Esophagus squamous epithelium (tissue), 5 donors: ENCODE measurements around the gene SLC6A17. TPM values are rescaled to one million over a fixed set of nuclear protein-coding genes. Genes with fewer than 3 reads are reported as not detected.

Experiments used
- DNase-seq: peaks from one replicate; lab custom pipeline; 2025; lab: John Stamatoyannopoulos, UW
- H3K27ac ChIP-seq, 4 donors: fragments of 200-600 bp; sonication (generic); one replicate each; pipeline ENCODE4 v1.5.1; 2016 to 2019; ENCODE audit warnings: mild to moderate bottlenecking in 1 of 4
- H3K27me3 ChIP-seq, 4 donors: fragments of 200-600 bp; sonication (generic); 1 replicate in 3 of 4; 2 replicates in 1 of 4; pipeline versions ENCODE4 v1.5.1 to v1.6.0; 2017 to 2021; ENCODE audit warnings: antibody characterized with exemption in 1 of 4
- H3K36me3 ChIP-seq, 3 donors: fragments of 200-600 bp; sonication (generic); one replicate each; pipeline ENCODE4 v1.5.1; 2016 to 2019
- H3K4me1 ChIP-seq, 3 donors: fragments of 200-600 bp; sonication (generic); one replicate each; pipeline ENCODE4 v1.5.1; 2017 to 2019
- H3K4me3 ChIP-seq, 4 donors: fragments of 200-600 bp; sonication (generic); 1 replicate in 3 of 4; 2 replicates in 1 of 4; pipeline ENCODE4 v1.5.1; 2016 to 2019; ENCODE audit warnings: mild to moderate bottlenecking in 2 of 4, moderate library complexity in 1 of 4
- H3K9me3 ChIP-seq, 3 donors: fragments of 200-600 bp; sonication (generic); one replicate each; pipeline ENCODE4 v1.5.1; 2016 to 2019
- POLR2A ChIP-seq, 4 donors: fragments of 450-650 bp; IDR thresholded peaks; one replicate each; pipeline ENCODE4 v1.6.1; 2017; ENCODE audit warnings: antibody characterized with exemption in 4 of 4, mild to moderate bottlenecking in 4 of 4, moderate library complexity in 3 of 4
- WGBS, 2 donors: methylation state at CpG; one replicate each; pipeline ENCODE4 v1.1.5; 2018; 5-methylcytosine and 5-hydroxymethylcytosine counted together
- intact Hi-C: fragments of 100-400 bp; cut with DNase I; formaldehyde crosslinking; loops from one replicate; pipeline ENCODE4 v1.15.0; 2022
- total RNA-seq, 4 donors: library from RNA; depleted of rRNA; stranded (reverse); fragments of >200 nt; gene quantifications; one replicate each; pipeline ENCODE4 v1.1.0, GENCODE V29; 2016
- TF ChIP-seq, protein P1 (sequence below), 6 experiments: fragments of 450-650 bp in 4 of 6; fragments of 200-600 bp in 2 of 6; sonication (generic) in 2 of 6; IDR thresholded peaks; one replicate each; pipeline ENCODE4 v1.5.1; 2016 to 2019; ENCODE audit warnings: antibody characterized with exemption in 6 of 6, mild to moderate bottlenecking in 4 of 6, moderate library complexity in 4 of 6
- donor health status: DM: yes; HTN: yes; CAD: no.

The SLC6A17 gene
- total RNA-seq, 4 donors from 2014 or later, result 0.11 to 0.29 (median 0.23) TPM

DNA sequence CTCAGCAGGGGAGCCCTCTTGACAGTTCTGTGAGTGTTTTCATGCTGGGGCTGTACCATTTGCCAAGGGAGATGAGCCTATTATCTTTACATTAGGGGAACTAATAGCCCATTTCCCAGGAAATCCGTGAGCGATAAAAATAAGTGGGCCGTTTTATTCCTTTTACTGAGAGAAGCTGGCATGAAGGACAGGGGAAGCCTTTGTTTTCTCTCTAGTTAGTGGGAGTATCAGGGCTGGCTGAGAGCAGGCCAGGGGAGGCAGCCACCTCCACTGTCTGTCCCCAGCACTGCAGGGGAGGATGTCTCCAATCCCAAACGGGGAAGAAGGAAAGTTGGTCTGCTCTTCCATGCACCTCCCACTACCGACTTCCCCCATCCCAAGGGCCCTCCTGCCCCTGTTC is 35.5 kb upstream of the SLC6A17 start:
- 35 to 62% methylated on average over 2 to 5 of the region's 5 CpGs for WGBS, 2 donors
- no peaks in the 10 kb centered on the region for H3K36me3 ChIP-seq
- TF ChIP-seq, protein P1, sequence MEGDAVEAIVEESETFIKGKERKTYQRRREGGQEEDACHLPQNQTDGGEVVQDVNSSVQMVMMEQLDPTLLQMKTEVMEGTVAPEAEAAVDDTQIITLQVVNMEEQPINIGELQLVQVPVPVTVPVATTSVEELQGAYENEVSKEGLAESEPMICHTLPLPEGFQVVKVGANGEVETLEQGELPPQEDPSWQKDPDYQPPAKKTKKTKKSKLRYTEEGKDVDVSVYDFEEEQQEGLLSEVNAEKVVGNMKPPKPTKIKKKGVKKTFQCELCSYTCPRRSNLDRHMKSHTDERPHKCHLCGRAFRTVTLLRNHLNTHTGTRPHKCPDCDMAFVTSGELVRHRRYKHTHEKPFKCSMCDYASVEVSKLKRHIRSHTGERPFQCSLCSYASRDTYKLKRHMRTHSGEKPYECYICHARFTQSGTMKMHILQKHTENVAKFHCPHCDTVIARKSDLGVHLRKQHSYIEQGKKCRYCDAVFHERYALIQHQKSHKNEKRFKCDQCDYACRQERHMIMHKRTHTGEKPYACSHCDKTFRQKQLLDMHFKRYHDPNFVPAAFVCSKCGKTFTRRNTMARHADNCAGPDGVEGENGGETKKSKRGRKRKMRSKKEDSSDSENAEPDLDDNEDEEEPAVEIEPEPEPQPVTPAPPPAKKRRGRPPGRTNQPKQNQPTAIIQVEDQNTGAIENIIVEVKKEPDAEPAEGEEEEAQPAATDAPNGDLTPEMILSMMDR (IDR thresholded peaks at IDR 0.05), result no peak
- no peak for TF ChIP-seq POLR2A (IDR thresholded peaks at IDR 0.05)
- no peak for DNase-seq
- no peaks in the 10 kb centered on the region for H3K4me1 ChIP-seq
- H3K27ac ChIP-seq, result no peak overlapping the region
- no peaks in the 10 kb centered on the region for H3K9me3 ChIP-seq
- intact Hi-C loops, result no loop called here
- H3K4me3 ChIP-seq, result no peak overlapping the region
- H3K27me3 ChIP-seq, result peaks cover 0 to 72% (median 0%) of the 10 kb centered on the region in 4 donors

DNA sequence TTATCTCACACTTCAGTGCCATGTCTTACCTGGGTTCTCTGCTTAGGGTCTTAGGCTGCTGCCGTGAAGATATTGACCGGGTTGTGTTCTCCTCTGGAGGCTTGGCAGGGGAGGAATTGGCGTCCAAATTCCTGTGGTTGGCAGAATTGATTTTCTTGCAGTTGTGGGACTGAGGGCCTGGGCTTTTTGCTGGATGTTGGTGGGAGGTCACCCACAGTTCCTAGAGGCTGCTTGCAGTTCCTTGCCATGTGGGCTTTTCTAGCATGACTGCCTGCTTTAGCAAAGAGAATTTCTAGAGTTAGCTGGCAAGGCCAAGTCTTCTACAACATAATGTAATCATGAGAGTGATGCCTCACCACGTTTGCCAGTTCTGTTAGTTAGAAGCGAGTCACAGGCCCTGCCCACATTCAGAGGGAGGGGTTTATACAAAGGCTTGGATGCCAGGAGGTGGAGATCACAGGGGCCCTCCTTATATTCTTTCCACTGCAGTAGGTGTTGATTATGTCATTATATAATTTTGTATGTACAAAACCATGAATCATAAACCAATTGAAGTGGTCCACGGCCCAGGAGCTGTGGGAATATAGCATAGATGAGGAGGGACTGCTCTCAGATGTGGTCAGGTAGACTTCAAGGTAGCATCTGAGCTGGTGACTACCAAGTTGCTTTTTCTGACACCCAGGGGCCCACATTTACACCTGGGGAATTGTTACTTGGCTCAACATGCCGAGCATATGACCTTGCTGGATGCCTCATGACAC is 31.5 kb upstream of the SLC6A17 start:
- H3K4me1 ChIP-seq, result no peaks in the 10 kb centered on the region
- no peak overlapping the region for H3K27ac ChIP-seq
- no peak for DNase-seq
- no peak for TF ChIP-seq POLR2A (IDR thresholded peaks at IDR 0.05)
- TF ChIP-seq, protein P1 (IDR thresholded peaks at IDR 0.05), result no peak
- no peaks in the 10 kb centered on the region for H3K36me3 ChIP-seq
- H3K27me3 ChIP-seq, result peaks cover 0 to 40% (median 0%) of the 10 kb centered on the region in 4 donors
- intact Hi-C loops, result no loop called here
- WGBS, 2 donors, result 46 to 57% methylated on average over 6 of the region's 7 CpGs
- H3K9me3 ChIP-seq, result no peaks in the 10 kb centered on the region
- H3K4me3 ChIP-seq, result no peak overlapping the region

- 35 to 49% methylated on average over 3 of the region's 3 CpGs for WGBS, 2 donors
- peaks cover 0 to 37% (median 0%) of the 10 kb centered on the region in 4 donors for H3K27me3 ChIP-seq
- H3K9me3 ChIP-seq, result no peaks in the 10 kb centered on the region
- TF ChIP-seq POLR2A (IDR thresholded peaks at IDR 0.05), result no peak
- TF ChIP-seq, protein P1 (IDR thresholded peaks at IDR 0.05), result no peak
- intact Hi-C loops, result no loop called here
- H3K4me3 ChIP-seq, result no peak overlapping the region
- no peaks in the 10 kb centered on the region for H3K36me3 ChIP-seq
- no peak for DNase-seq
- H3K4me1 ChIP-seq, result no peaks in the 10 kb centered on the region
- H3K27ac ChIP-seq, result no peak overlapping the region
Observed at GRCh38 chr1:110119843-110120242, 30.5 kb upstream of the SLC6A17 start.

DNA sequence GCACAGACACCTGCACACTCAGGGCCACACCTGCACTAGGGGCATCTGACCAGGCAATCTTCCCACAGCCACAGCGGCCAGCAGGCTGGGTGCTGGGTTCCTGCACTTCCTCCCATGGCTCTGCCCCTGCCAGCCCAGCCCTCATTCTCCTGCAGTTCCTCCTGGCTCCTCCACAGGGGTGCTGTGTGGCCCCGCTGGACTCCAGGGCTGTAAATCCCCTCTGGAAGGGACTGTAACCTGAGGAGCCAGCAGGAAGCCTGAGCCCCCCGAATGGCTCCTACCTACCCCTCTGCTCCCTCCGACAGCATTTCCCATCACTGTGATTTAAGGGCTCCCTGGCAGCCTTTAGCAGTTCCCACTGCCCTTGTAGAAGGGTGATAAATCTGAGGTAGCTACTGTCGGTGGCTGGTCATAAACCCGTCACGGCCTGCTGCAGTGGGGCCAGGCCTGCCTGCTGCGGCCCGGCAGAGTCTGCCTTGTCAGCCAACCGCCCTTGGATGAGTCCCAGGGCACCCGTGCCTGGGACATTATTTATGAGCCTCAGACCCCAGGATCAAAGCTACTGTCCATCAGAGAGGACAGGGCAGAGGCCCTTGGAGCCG is 29.2 kb upstream of the SLC6A17 start:
- Histone ChIP-seq H3K4me3 (no peak overlapping the region), H3K9me3 (peaks cover 0 to 3% (median 3%) of the 10 kb centered on the region in 3 donors), H3K27me3 (peaks cover 0 to 31% (median 0%) of the 10 kb centered on the region in 4 donors), H3K4me1 (no peaks in the 10 kb centered on the region), H3K27ac (no peak overlapping the region), H3K36me3 (no peaks in the 10 kb centered on the region)
- TF ChIP-seq POLR2A (IDR thresholded peaks at IDR 0.05), result no peak
- TF ChIP-seq, protein P1 (IDR thresholded peaks at IDR 0.05), result no peak
- DNase-seq, result no peak
- WGBS, 2 donors, result 31 to 56% methylated on average over 3 to 10 of the region's 12 CpGs
- intact Hi-C loops, result no loop called here

GRCh38 chr1:110123224-110123623 is 27.1 kb upstream of the SLC6A17 start:
- Histone ChIP-seq H3K27me3 (peaks cover 0 to 34% (median 0%) of the 10 kb centered on the region in 4 donors), H3K36me3 (no peaks in the 10 kb centered on the region), H3K4me1 (no peaks in the 10 kb centered on the region), H3K4me3 (no peak overlapping the region), H3K9me3 (peaks cover 0 to 8% (median 8%) of the 10 kb centered on the region in 3 donors), H3K27ac (no peak overlapping the region)
- no peak for DNase-seq
- TF ChIP-seq POLR2A (IDR thresholded peaks at IDR 0.05), result no peak
- TF ChIP-seq, protein P1 (IDR thresholded peaks at IDR 0.05), result no peak
- intact Hi-C loops, result no loop called here
- WGBS, 2 donors, result 49 to 64% methylated on average over 3 of the region's 3 CpGs
